CD4-positive, alpha-beta T cell (primary cell): ENCODE results near the gene NTRK2. TPM values are rescaled to one million over a fixed set of nuclear protein-coding genes. Genes with fewer than 3 reads are reported as not detected.

Experiments
- ATAC-seq: fragments of 200-7000 bp; cut with Tn5 transposase; one replicate; pipeline ENCODE4 v1.10.0; 2022; ENCODE audit warnings: mild to moderate bottlenecking; ENCODE audit not compliant: poor library complexity
- CTCF ChIA-PET: fragments of 350-600 bp; sonication (Branson Sonifier 250); formaldehyde crosslinking; loops from one replicate; lab custom pipeline; 2021; ENCODE audit warnings: antibody characterized with exemption, inconsistent platforms; lab: Charles Lee
- POLR2A ChIA-PET: fragments of 350-600 bp; sonication (Branson Sonifier 250); formaldehyde crosslinking; loops from one replicate; lab custom pipeline; 2021; ENCODE audit warnings: antibody characterized with exemption, inconsistent platforms; lab: Charles Lee
- DNase-seq, 14 experiments: peaks; one replicate each; pipeline ENCODE4 v3.0.0-alpha.2; 2013 to 2020; ENCODE audit warnings: mixed read lengths in 2 of 14
- H3K27ac ChIP-seq, 2 donors: one replicate each; pipeline versions ENCODE4 v1.5.1 to v1.7.0; 2013; ENCODE audit warnings: low read length in 2 of 2, low read depth in 1 of 2, mild to moderate bottlenecking in 1 of 2
- H3K27me3 ChIP-seq, 2 experiments: 1 replicate in 1 of 2; 2 replicates in 1 of 2; pipeline versions ENCODE4 v1.6.1 to v1.7.0; 2013; ENCODE audit warnings: low read length in 2 of 2, control low read depth in 1 of 2, mild to moderate bottlenecking in 1 of 2, moderate library complexity in 1 of 2; ENCODE audit not compliant: insufficient read depth in 2 of 2, control insufficient read depth in 1 of 2
- H3K36me3 ChIP-seq: one replicate; pipeline ENCODE4 v1.6.1; 2013; ENCODE audit warnings: low read length, control low read depth; ENCODE audit not compliant: insufficient read depth
- H3K4me1 ChIP-seq: one replicate; pipeline ENCODE4 v1.6.1; 2013; ENCODE audit warnings: low read length, control low read depth; ENCODE audit not compliant: insufficient read depth
- H3K4me3 ChIP-seq: one replicate; pipeline ENCODE4 v1.5.1; 2013; ENCODE audit warnings: mild to moderate bottlenecking, low read length, moderate library complexity
- H3K9me3 ChIP-seq, 2 experiments: 1 replicate in 1 of 2; 2 replicates in 1 of 2; pipeline versions ENCODE4 v1.6.1 to v1.7.0; 2013; ENCODE audit warnings: low read length in 2 of 2, mild to moderate bottlenecking in 2 of 2, control low read depth in 1 of 2, moderate library complexity in 1 of 2; ENCODE audit not compliant: control insufficient read depth in 1 of 2, insufficient read depth in 1 of 2
- H3K27ac Mint-ChIP-seq: one replicate; pipeline ENCODE4 v1.8.0; 2020; ENCODE audit warnings: mixed read lengths
- H3K27me3 Mint-ChIP-seq: one replicate; pipeline ENCODE4 v1.8.0; 2021; ENCODE audit warnings: mixed read lengths
- H3K36me3 Mint-ChIP-seq: one replicate; pipeline ENCODE4 v1.8.0; 2021; ENCODE audit warnings: low read depth, mixed read lengths
- H3K4me1 Mint-ChIP-seq: one replicate; pipeline ENCODE4 v1.8.0; 2021; ENCODE audit warnings: low read depth, mixed read lengths
- H3K4me3 Mint-ChIP-seq: one replicate; pipeline ENCODE4 v1.8.0; 2020; ENCODE audit warnings: mild to moderate bottlenecking, mixed read lengths
- H3K9me3 Mint-ChIP-seq: one replicate; pipeline ENCODE4 v1.8.0; 2020; ENCODE audit warnings: mixed read lengths
- intact Hi-C, 2 experiments: fragments of 100-400 bp; cut with DNase I in 1 of 2; cut with micrococcal nuclease in 1 of 2; formaldehyde crosslinking; loops; one replicate each; pipeline versions ENCODE4 v1.15.1 to v1.9.0; 2023 to 2025; cut with DNase I, micrococcal nuclease
- total RNA-seq, 174 experiments: library from RNA in 2 of 174; stranded (reverse) in 2 of 174; gene quantifications; one replicate each; pipeline ENCODE4 v1.2.3 and lab custom pipeline; 2021 to 2026
- TF ChIP-seq, protein P1 (sequence below): fragments of 200-600 bp; IDR thresholded peaks from one replicate; pipeline ENCODE4 v1.8.0; 2022; ENCODE audit warnings: antibody characterized with exemption, mild to moderate bottlenecking

The NTRK2 gene
- total RNA-seq, 2 experiments from 2014 or later, result 0.06 to 0.14 TPM

DNA sequence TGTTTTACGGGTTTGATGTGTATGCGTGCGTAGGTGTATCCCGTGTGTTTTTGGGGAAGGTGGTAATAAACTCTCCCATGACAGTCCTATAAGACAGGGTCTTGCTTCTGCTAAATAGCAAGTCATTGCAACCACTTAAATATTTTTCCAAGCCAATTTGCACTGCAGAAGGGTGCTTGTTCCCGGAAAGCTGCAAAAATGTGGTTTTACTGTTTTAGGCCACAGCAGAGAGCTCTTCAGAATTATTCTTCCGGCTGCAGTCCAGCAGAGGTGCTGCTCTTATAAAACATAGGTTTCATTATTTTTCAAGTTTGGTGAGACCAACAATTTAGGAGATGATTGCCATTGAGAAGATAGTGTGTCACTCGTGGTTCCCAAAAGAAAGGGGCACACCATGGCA lies 192.8 kb downstream of the NTRK2 start:
- Histone ChIP-seq H3K27ac (no peak overlapping the region), H3K4me1 (no peaks in the 10 kb centered on the region), H3K4me3 (no peak overlapping the region), H3K36me3 (no peaks in the 10 kb centered on the region), H3K9me3 (peaks cover 0 to 3% of the 10 kb centered on the region in 2 experiments), H3K27me3 (no peaks in the 10 kb centered on the region)
- no peak for ATAC-seq
- ChIA-PET CTCF (no interaction called here), POLR2A (no interaction called here)
- no peak overlapping the region for H3K27ac Mint-ChIP-seq
- TF ChIP-seq, protein P1, sequence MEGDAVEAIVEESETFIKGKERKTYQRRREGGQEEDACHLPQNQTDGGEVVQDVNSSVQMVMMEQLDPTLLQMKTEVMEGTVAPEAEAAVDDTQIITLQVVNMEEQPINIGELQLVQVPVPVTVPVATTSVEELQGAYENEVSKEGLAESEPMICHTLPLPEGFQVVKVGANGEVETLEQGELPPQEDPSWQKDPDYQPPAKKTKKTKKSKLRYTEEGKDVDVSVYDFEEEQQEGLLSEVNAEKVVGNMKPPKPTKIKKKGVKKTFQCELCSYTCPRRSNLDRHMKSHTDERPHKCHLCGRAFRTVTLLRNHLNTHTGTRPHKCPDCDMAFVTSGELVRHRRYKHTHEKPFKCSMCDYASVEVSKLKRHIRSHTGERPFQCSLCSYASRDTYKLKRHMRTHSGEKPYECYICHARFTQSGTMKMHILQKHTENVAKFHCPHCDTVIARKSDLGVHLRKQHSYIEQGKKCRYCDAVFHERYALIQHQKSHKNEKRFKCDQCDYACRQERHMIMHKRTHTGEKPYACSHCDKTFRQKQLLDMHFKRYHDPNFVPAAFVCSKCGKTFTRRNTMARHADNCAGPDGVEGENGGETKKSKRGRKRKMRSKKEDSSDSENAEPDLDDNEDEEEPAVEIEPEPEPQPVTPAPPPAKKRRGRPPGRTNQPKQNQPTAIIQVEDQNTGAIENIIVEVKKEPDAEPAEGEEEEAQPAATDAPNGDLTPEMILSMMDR, result no peak
- no peaks in the 10 kb centered on the region for H3K4me1 Mint-ChIP-seq
- intact Hi-C loops, result no loop called here
- H3K9me3 Mint-ChIP-seq, result no peaks in the 10 kb centered on the region
- H3K4me3 Mint-ChIP-seq, result no peak overlapping the region
- H3K27me3 Mint-ChIP-seq, result no peaks in the 10 kb centered on the region
- no peak for DNase-seq
- H3K36me3 Mint-ChIP-seq, result no peaks in the 10 kb centered on the region

DNA sequence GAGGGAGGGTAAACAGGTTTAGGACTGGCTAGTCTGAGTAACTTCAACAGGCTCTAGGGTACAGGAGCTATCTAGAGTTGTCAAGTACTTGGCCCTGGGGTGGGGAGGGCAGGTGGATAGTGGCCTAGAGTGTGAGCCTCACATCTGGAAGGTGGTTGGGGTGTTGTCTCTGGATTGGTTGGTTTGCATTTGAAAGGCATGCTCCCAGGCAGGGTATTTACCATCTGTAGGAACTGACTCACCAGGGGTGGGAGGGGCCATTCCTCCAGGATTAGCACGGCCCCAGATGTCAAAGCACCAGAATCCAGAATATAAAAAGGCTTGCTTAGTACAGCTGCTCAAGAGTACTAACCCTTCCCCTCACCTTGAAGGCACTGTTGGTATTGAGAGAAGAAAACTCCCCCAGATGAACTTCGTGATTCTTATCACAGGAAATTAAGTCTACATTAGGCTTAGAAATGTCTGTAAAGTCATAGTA lies 193.3 kb downstream of the NTRK2 start:
- ChIA-PET CTCF (no interaction called here), POLR2A (no interaction called here)

DNA sequence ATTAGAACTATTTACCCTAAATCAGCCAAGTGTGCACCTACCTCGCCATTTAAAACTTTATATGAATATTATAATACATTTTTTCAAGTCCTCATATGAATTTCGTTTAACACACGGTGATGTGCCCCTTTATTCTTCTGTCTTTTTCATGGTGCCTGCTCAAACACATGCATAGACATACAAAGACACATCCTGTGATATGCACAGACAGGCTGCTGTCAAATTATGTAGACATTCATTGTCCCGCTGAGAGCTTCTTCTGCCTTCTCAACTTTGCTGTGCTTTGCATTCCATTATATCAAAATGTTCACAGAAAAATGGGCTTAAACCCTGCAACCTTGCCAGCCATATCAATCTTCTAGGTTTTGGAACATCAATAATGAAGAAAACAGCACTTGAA lies 193.8 kb downstream of the NTRK2 start:
- Histone ChIP-seq H3K27ac (no peak overlapping the region), H3K36me3 (no peaks in the 10 kb centered on the region), H3K4me3 (no peak overlapping the region), H3K9me3 (peaks cover 0 to 3% of the 10 kb centered on the region in 2 experiments), H3K27me3 (no peaks in the 10 kb centered on the region), H3K4me1 (no peaks in the 10 kb centered on the region)
- ATAC-seq (no peak), DNase-seq (no peak)
- no peak overlapping the region for H3K27ac Mint-ChIP-seq
- TF ChIP-seq, protein P1, result no peak
- H3K36me3 Mint-ChIP-seq, result no peaks in the 10 kb centered on the region
- ChIA-PET CTCF (no interaction called here), POLR2A (no interaction called here)
- no peaks in the 10 kb centered on the region for H3K27me3 Mint-ChIP-seq
- intact Hi-C loops, result no loop called here
- no peaks in the 10 kb centered on the region for H3K9me3 Mint-ChIP-seq
- no peak overlapping the region for H3K4me3 Mint-ChIP-seq
- no peaks in the 10 kb centered on the region for H3K4me1 Mint-ChIP-seq

More for the DNA sequence above, 193.3 kb downstream of the NTRK2 start:
- Mint-ChIP-seq H3K27me3 (no peaks in the 10 kb centered on the region), H3K4me1 (no peaks in the 10 kb centered on the region), H3K27ac (no peak overlapping the region), H3K9me3 (no peaks in the 10 kb centered on the region), H3K4me3 (no peak overlapping the region), H3K36me3 (no peaks in the 10 kb centered on the region)
- H3K4me3 ChIP-seq, result no peak overlapping the region
- ATAC-seq (no peak), DNase-seq (no peak)
- no peaks in the 10 kb centered on the region for H3K27me3 ChIP-seq
- TF ChIP-seq, protein P1, result no peak
- H3K4me1 ChIP-seq, result no peaks in the 10 kb centered on the region
- H3K27ac ChIP-seq, result no peak overlapping the region
- intact Hi-C loops, result no loop called here
- H3K9me3 ChIP-seq, result peaks cover 0 to 3% of the 10 kb centered on the region in 2 experiments
- no peaks in the 10 kb centered on the region for H3K36me3 ChIP-seq
